Stomach (tissue), 9 donors: Measurements from ENCODE around the gene CLASP2. TPM values are rescaled to one million over a fixed set of nuclear protein-coding genes. Genes with fewer than 3 reads are reported as not detected.
"Not testable (repeated sequence)": the region's sequence is repeated elsewhere in the genome, so short reads cannot be mapped to it uniquely, and the experiment has no call there.

Experiments
- DNase-seq, 2 donors: peaks; one replicate each; pipeline versions ENCODE4 v3.0.0 to v3.0.0-alpha.2; 2013 to 2019
- H3K27ac ChIP-seq, 5 donors: fragments of 200-600 bp in 4 of 5; sonication (generic) in 4 of 5; one replicate each; pipeline ENCODE4 v1.5.1; 2013 to 2019; ENCODE audit warnings: mild to moderate bottlenecking in 1 of 5, moderate library complexity in 1 of 5
- H3K27me3 ChIP-seq, 3 donors: fragments of 200-600 bp; sonication (generic); one replicate each; pipeline ENCODE4 v1.5.1; 2017 to 2019; ENCODE audit warnings: mixed run types in 1 of 3
- H3K36me3 ChIP-seq, 4 donors: fragments of 200-600 bp; sonication (generic); 1 replicate in 3 of 4; 2 replicates in 1 of 4; pipeline ENCODE4 v1.5.1; 2016 to 2019
- H3K4me1 ChIP-seq, 4 donors: fragments of 200-600 bp; sonication (generic); one replicate each; pipeline ENCODE4 v1.5.1; 2016 to 2019
- H3K4me3 ChIP-seq, 4 donors: fragments of 200-600 bp; sonication (generic) in 3 of 4; one replicate each; pipeline ENCODE4 v1.5.1; 2016 to 2019; ENCODE audit warnings: mild to moderate bottlenecking in 1 of 4
- H3K9me3 ChIP-seq, 4 donors: fragments of 200-600 bp; sonication (generic); one replicate each; pipeline ENCODE4 v1.5.1; 2016 to 2019
- CTCF ChIP-seq, 7 experiments: fragments of 450-650 bp in 4 of 7; fragments of 200-600 bp in 3 of 7; sonication (generic) in 3 of 7; IDR thresholded peaks; one replicate each; pipeline ENCODE4 v1.5.1; 2016 to 2019; ENCODE audit warnings: antibody characterized with exemption in 7 of 7, control low read depth in 2 of 7, mild to moderate bottlenecking in 1 of 7
- EP300 ChIP-seq: sonication (generic); formaldehyde crosslinking; IDR thresholded peaks from one replicate; pipeline ENCODE4 v1.6.1; 2017; ENCODE audit warnings: antibody characterized with exemption
- POLR2A ChIP-seq, 4 donors: fragments of 450-650 bp; IDR thresholded peaks; one replicate each; pipeline ENCODE4 v1.6.1; 2016; ENCODE audit warnings: antibody characterized with exemption in 4 of 4, control low read depth in 2 of 4, mild to moderate bottlenecking in 1 of 4, moderate library complexity in 1 of 4
- POLR2AphosphoS5 ChIP-seq, 3 donors: sonication (generic); formaldehyde crosslinking; IDR thresholded peaks; one replicate each; pipeline ENCODE4 v1.6.1; 2016; ENCODE audit warnings: antibody characterized with exemption in 3 of 3
- WGBS, 5 donors: extraction: QIAGEN DNeasy Blood & Tissue Kit in 3 of 5; methylation state at CpG; one replicate each; pipeline versions ENCODE4 v1.1.5 to v1.1.7; 2013 to 2018; 5-methylcytosine and 5-hydroxymethylcytosine counted together
- intact Hi-C: fragments of 100-400 bp; cut with DNase I; formaldehyde crosslinking; loops from one replicate; pipeline ENCODE4 v1.15.1; 2023; ENCODE audit warnings: low total_unique reads
- polyA plus RNA-seq, 3 donors: library from polyadenylated mRNA; stranded (reverse); fragments of 200-250 nt; gene quantifications; one replicate each; pipeline ENCODE4 v1.2.3, GENCODE V29; 2013
- total RNA-seq, 5 donors: library from RNA; depleted of rRNA; stranded (reverse); fragments of >200 nt; gene quantifications; one replicate each; pipeline versions ENCODE4 v1.1.0 to v1.2.3, GENCODE V29; 2014 to 2016
- donor health status: healthy with polysubstance abuse.
- donor health status: Bipolar disorder and iron deficiency.
- donor health status: healthy.

Gene CLASP2
- total and polyA plus RNA-seq, 8 donors: 6.3 to 136 (median 44.1) TPM

- Histone ChIP-seq H3K27ac (peak overlapping the region in 4 of 5 donors; percentile 65 to 81 (median 79)), H3K4me3 (peak overlapping the region; percentile 36 to 41 (median 40)), H3K36me3 (no peaks in the 10 kb centered on the region), H3K9me3 (no peaks in the 10 kb centered on the region), H3K4me1 (peaks cover 4 to 48% (median 25%) of the 10 kb centered on the region in 4 donors), H3K27me3 (no peaks in the 10 kb centered on the region)
- peak in 1 of 2 donors; percentile 13 for DNase-seq
- TF ChIP-seq POLR2AphosphoS5 (IDR thresholded peaks at IDR 0.05) (no peak), EP300 (no peak), CTCF (IDR thresholded peaks at IDR 0.05) (no peak), POLR2A (IDR thresholded peaks at IDR 0.05) (no peak)
- intact Hi-C loops: no loop called here
- WGBS, 5 donors: 39 to 58% (median 55%) methylated on average over 5 of the region's 5 CpGs
Measured at GRCh38 chr3:33659856-33660434, 58.1 kb downstream of the CLASP2 start.

GRCh38 chr3:33658991-33659848 is 58.8 kb downstream of the CLASP2 start:
- no peaks in the 10 kb centered on the region for H3K36me3 ChIP-seq
- WGBS, 5 donors: 5 to 11% (median 8%) methylated on average over 16 of the region's 16 CpGs
- peak in 2 of 3 donors; percentile 42 to 56 for TF ChIP-seq POLR2AphosphoS5 (IDR thresholded peaks at IDR 0.05)
- no peak for TF ChIP-seq EP300
- peak; percentile 62 to 91 for DNase-seq
- H3K9me3 ChIP-seq: no peaks in the 10 kb centered on the region
- H3K4me3 ChIP-seq: peak overlapping the region; percentile 36 to 41 (median 40)
- no peaks in the 10 kb centered on the region for H3K27me3 ChIP-seq
- intact Hi-C loops: no loop called here
- H3K4me1 ChIP-seq: peaks cover 4 to 48% (median 25%) of the 10 kb centered on the region in 4 donors
- peak overlapping the region; percentile 40 to 81 (median 78) for H3K27ac ChIP-seq

DNA sequence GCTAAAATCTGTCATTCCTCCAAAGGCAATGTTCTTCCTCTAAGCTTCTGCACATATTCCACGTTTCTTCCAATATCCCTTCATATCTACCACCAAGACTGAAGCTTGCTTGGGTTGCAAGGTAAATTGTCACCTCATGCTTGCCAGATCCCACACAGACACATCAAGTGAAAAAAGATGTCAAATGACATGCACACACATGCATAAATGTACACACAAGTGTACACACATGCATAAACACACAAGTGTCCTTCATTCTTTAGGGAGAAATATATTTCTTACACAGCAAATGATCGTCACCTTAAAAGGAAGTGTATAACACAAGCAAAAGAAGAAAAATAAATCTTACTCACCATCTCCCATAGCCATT is 59.4 kb downstream of the CLASP2 start:
- H3K36me3 ChIP-seq: no peaks in the 10 kb centered on the region
- WGBS, 5 donors: 10 to 25% (median 13%) methylated on average over 2 of the region's 2 CpGs
- peak overlapping the region; percentile 36 to 41 (median 40) for H3K4me3 ChIP-seq

DNA sequence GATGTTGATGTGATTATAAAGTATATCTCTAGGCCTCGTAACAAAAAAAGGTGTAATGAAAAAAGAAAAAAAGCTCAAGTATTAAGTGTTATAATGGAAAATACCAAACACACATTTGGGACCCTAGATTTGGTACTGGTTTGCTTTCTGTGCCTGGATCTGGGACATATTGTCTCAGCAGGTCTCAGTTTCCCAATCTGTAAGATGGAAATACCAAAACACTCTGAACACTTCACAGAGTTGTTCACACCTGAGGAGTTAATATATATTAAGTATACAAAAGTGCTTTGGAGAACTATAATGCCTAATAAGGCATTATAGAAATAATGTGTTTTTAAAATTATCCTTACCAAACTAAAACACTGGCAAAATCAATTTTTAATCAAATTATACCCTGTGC is 60.0 kb downstream of the CLASP2 start:
- H3K4me3 ChIP-seq: peak overlapping the region; percentile 36 to 41 (median 40)
- no peaks in the 10 kb centered on the region for H3K27me3 ChIP-seq
- H3K9me3 ChIP-seq: no peaks in the 10 kb centered on the region
- no peak for TF ChIP-seq POLR2AphosphoS5 (IDR thresholded peaks at IDR 0.05)
- TF ChIP-seq EP300: no peak
- TF ChIP-seq POLR2A (IDR thresholded peaks at IDR 0.05): no peak
- no peaks in the 10 kb centered on the region for H3K36me3 ChIP-seq
- H3K4me1 ChIP-seq: peaks cover 4 to 51% (median 26%) of the 10 kb centered on the region in 4 donors
- WGBS, 5 donors: 67 to 95% (median 77%) methylated on average over 1 of the region's 1 CpG
- intact Hi-C loops: no loop called here
- peak overlapping the region in 4 of 5 donors; percentile 65 to 81 (median 79) for H3K27ac ChIP-seq
- DNase-seq: no peak

More for the DNA sequence above, 59.4 kb downstream of the CLASP2 start:
- no peak for DNase-seq
- Histone ChIP-seq H3K9me3 (no peaks in the 10 kb centered on the region), H3K27me3 (no peaks in the 10 kb centered on the region), H3K27ac (peak overlapping the region; percentile 9 to 81 (median 78)), H3K4me1 (peaks cover 4 to 48% (median 25%) of the 10 kb centered on the region in 4 donors)
- intact Hi-C loops: no loop called here
- TF ChIP-seq POLR2A (IDR thresholded peaks at IDR 0.05) (no peak), CTCF (IDR thresholded peaks at IDR 0.05) (no peak), EP300 (no peak), POLR2AphosphoS5 (IDR thresholded peaks at IDR 0.05) (no peak)

- no peak for DNase-seq
- Histone ChIP-seq H3K27ac (peak overlapping the region in 1 of 5 donors; percentile 32), H3K4me3 (no peak overlapping the region), H3K9me3 (no peaks in the 10 kb centered on the region), H3K27me3 (no peaks in the 10 kb centered on the region), H3K36me3 (peaks cover 0 to under 1% (median 0%) of the 10 kb centered on the region in 4 donors), H3K4me1 (peaks cover 0 to 55% (median 11%) of the 10 kb centered on the region in 4 donors)
- TF ChIP-seq POLR2AphosphoS5 (IDR thresholded peaks at IDR 0.05) (no peak), EP300 (no peak), CTCF (IDR thresholded peaks at IDR 0.05) (no peak), POLR2A (IDR thresholded peaks at IDR 0.05) (no peak)
- WGBS, 5 donors: 68 to 75% (median 70%) methylated on average over 2 of the region's 2 CpGs
- intact Hi-C loops: no loop called here
Measured at GRCh38 chr3:33652736-33653135, 65.3 kb downstream of the CLASP2 start.

DNA sequence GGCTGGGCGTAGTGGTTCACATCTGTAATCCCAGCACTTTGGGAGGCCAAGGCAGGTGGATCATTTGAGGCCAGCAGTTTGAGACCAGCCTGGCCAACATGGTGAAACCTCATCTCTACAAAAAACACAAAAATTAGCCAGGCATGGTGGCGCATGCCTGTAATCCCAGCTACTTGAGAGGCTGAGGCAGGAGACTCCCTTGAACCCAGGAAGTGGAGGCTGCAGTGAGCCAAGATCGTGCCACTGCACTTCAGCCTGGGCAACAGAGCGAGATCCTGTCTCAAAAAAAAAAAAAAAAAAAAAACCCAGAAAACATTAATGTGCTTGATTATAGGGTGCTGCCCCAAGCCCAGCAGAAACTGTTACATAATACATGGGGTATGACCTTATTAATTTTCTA is 67.0 kb downstream of the CLASP2 start:
- H3K4me3 ChIP-seq, H3K9me3 ChIP-seq, H3K36me3 ChIP-seq, DNase-seq, intact Hi-C loops, H3K27me3 ChIP-seq, H3K27ac ChIP-seq: not testable (repeated sequence)
- WGBS, 5 donors: 94 to 100% (median 98%) methylated on average over 3 to 4 of the region's 4 CpGs
- H3K4me1 ChIP-seq: peaks cover 0 to 38% (median 5%) of the 10 kb centered on the region in 4 donors
